Right lung (tissue), 5 donors: Measurements from ENCODE around the gene C5orf63. TPM values are rescaled to one million over a fixed set of nuclear protein-coding genes. Genes with fewer than 3 reads are reported as not detected.
"Not testable (repeated sequence)": the region's sequence is repeated elsewhere in the genome, so short reads cannot be mapped to it uniquely, and the experiment has no call there.

Experiments used
- DNase-seq, 2 donors: peaks; one replicate each; pipeline ENCODE4 v3.0.0-alpha.2; 2013
- polyA plus RNA-seq, 5 donors: library from polyadenylated mRNA; unstranded; fragments of 120-200 nt; gene quantifications; one replicate each; pipeline versions ENCODE4 v1.2.1 to v1.2.3, GENCODE V29; 2013; ENCODE audit warnings: inconsistent platforms in 1 of 5, low replicate concordance in 1 of 5; ENCODE audit not compliant: insufficient read length in 5 of 5, insufficient read depth in 1 of 5

C5orf63 gene
- polyA plus RNA-seq, 5 donors, result 10.4 to 21.5 (median 17.8) TPM

- DNase-seq, result no peak
Observed at GRCh38 chr5:127077366-127077765, 4.1 kb upstream of the C5orf63 start.

GRCh38 chr5:127076315-127077129 is 3.2 kb upstream of the C5orf63 start:
- no peak for DNase-seq

- DNase-seq, result no peak
Observed at GRCh38 chr5:127074466-127074865, 1.2 kb upstream of the C5orf63 start.

- no peak for DNase-seq
Observed at GRCh38 chr5:127070243-127070642, 3.1 kb downstream of the C5orf63 start.

- no peak for DNase-seq
Observed at GRCh38 chr5:127068493-127069214, 4.6 kb downstream of the C5orf63 start.

GRCh38 chr5:127066721-127067120 is 6.6 kb downstream of the C5orf63 start:
- no peak for DNase-seq

- no peak for DNase-seq
Observed at GRCh38 chr5:127064253-127064840, 9.0 kb downstream of the C5orf63 start.

GRCh38 chr5:127063257-127063913 is 9.9 kb downstream of the C5orf63 start:
- no peak for DNase-seq

GRCh38 chr5:127061956-127062355 is 11.3 kb downstream of the C5orf63 start:
- DNase-seq, result no peak

- DNase-seq, result no peak
Observed at GRCh38 chr5:127061537-127061936, 11.8 kb downstream of the C5orf63 start.

GRCh38 chr5:127060470-127060985 is 12.8 kb downstream of the C5orf63 start:
- DNase-seq, result no peak

- DNase-seq, result no peak
Observed at GRCh38 chr5:127056896-127057295, 16.4 kb downstream of the C5orf63 start.

GRCh38 chr5:127055880-127056653 is 17.2 kb downstream of the C5orf63 start:
- DNase-seq, result no peak

GRCh38 chr5:127053551-127053950 is 19.8 kb downstream of the C5orf63 start:
- not testable (repeated sequence) for DNase-seq

- DNase-seq, result no peak
Observed at GRCh38 chr5:127053049-127053448, 20.3 kb downstream of the C5orf63 start.

- no peak for DNase-seq
Observed at GRCh38 chr5:127051591-127051990, 21.7 kb downstream of the C5orf63 start.

GRCh38 chr5:127046343-127047072 is 26.8 kb downstream of the C5orf63 start:
- no peak for DNase-seq

GRCh38 chr5:127042593-127042992 is 30.7 kb downstream of the C5orf63 start:
- no peak for DNase-seq

GRCh38 chr5:127041571-127041970 is 31.7 kb downstream of the C5orf63 start:
- no peak for DNase-seq

- DNase-seq, result no peak
Observed at GRCh38 chr5:127040796-127041520, 32.3 kb downstream of the C5orf63 start.
